GM21367 (cell line): ENCODE measurements around the gene ALG14.
"Not testable (repeated sequence)": the region's sequence is repeated elsewhere in the genome, so short reads cannot be mapped to it uniquely, and the experiment has no call there.

ENCODE experiments used
- ATAC-seq: cut with Tn5 transposase; IDR thresholded peaks from one replicate; pipeline ENCODE4 v1.9.1; 2021; ENCODE audit not compliant: unreplicated experiment

The ALG14 gene

GRCh38 chr1:95088303-95088702 lies 15.6 kb upstream of the ALG14 start:
- no peak for ATAC-seq

- peak; percentile 53 for ATAC-seq
These were observed 14.3 kb upstream of the ALG14 start for GRCh38 chr1:95086949-95087533.

GRCh38 chr1:95085376-95085775 lies 12.6 kb upstream of the ALG14 start:
- ATAC-seq = no peak

- peak; percentile 79 for ATAC-seq
These were observed 11.8 kb upstream of the ALG14 start for GRCh38 chr1:95084317-95085176.

GRCh38 chr1:95080879-95081278 lies 8.1 kb upstream of the ALG14 start:
- ATAC-seq = no peak

- no peak for ATAC-seq
These were observed 7.7 kb upstream of the ALG14 start for GRCh38 chr1:95080446-95080845.

GRCh38 chr1:95076034-95076433 lies 3.3 kb upstream of the ALG14 start:
- no peak for ATAC-seq

- ATAC-seq = no peak
These were observed 695 bp upstream of the ALG14 start for GRCh38 chr1:95073446-95073845.

GRCh38 chr1:95072117-95072516 lies 634 bp downstream of the ALG14 start:
- no peak for ATAC-seq

GRCh38 chr1:95071539-95071938 lies 1.2 kb downstream of the ALG14 start:
- no peak for ATAC-seq

GRCh38 chr1:95069710-95070093 lies 3.0 kb downstream of the ALG14 start:
- no peak for ATAC-seq

- no peak for ATAC-seq
These were observed 3.6 kb downstream of the ALG14 start for GRCh38 chr1:95068956-95069709.

GRCh38 chr1:95067568-95067967 lies 5.2 kb downstream of the ALG14 start:
- ATAC-seq = no peak

- ATAC-seq = no peak
These were observed 5.7 kb downstream of the ALG14 start for GRCh38 chr1:95067062-95067461.

- ATAC-seq = no peak
These were observed 11.2 kb downstream of the ALG14 start for GRCh38 chr1:95061445-95062006.

GRCh38 chr1:95058974-95059373 lies 13.8 kb downstream of the ALG14 start:
- ATAC-seq = no peak

- ATAC-seq = no peak
These were observed 15.4 kb downstream of the ALG14 start for GRCh38 chr1:95057351-95057750.

- ATAC-seq = no peak
These were observed 22.8 kb downstream of the ALG14 start for GRCh38 chr1:95049935-95050334.

- ATAC-seq = no peak
These were observed 24.4 kb downstream of the ALG14 start for GRCh38 chr1:95048317-95048716.

- not testable (repeated sequence) for ATAC-seq
These were observed 25.1 kb downstream of the ALG14 start for GRCh38 chr1:95047624-95048023.

GRCh38 chr1:95046359-95046758 lies 26.4 kb downstream of the ALG14 start:
- no peak for ATAC-seq
